GM18517 (cell line): ENCODE data around the gene SUZ12.
"Not testable (repeated sequence)": the region's sequence is repeated elsewhere in the genome, so short reads cannot be mapped to it uniquely, and the experiment has no call there.

Source experiments
- ATAC-seq: cut with Tn5 transposase; IDR thresholded peaks from one replicate; pipeline ENCODE4 v1.9.1; 2021; ENCODE audit warnings: mild to moderate bottlenecking, moderate library complexity; ENCODE audit not compliant: unreplicated experiment

The SUZ12 gene

GRCh38 chr17:32033812-32034211 is 97.0 kb downstream of the SUZ12 start:
- ATAC-seq = not testable (repeated sequence)

DNA sequence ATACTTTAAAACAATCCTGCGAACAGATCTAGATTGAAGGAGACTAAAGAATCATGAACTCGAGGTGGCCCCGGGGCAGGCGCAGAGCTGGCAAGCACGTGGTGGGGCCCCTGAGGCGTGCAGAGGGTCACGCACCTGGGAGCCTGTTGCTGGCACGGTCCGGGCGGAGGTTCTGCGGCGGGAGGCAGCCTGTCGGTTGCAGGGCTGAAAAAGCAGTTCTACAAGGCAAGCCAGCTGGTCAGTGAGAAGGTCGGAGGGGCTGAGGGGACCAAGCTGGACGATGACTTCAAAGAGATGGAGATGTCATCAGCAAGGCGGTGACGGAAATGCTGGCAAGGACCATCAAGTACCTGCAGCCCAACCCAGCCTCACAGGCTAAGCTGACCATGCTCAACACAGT is 103.4 kb downstream of the SUZ12 start:
- not testable (repeated sequence) for ATAC-seq

DNA sequence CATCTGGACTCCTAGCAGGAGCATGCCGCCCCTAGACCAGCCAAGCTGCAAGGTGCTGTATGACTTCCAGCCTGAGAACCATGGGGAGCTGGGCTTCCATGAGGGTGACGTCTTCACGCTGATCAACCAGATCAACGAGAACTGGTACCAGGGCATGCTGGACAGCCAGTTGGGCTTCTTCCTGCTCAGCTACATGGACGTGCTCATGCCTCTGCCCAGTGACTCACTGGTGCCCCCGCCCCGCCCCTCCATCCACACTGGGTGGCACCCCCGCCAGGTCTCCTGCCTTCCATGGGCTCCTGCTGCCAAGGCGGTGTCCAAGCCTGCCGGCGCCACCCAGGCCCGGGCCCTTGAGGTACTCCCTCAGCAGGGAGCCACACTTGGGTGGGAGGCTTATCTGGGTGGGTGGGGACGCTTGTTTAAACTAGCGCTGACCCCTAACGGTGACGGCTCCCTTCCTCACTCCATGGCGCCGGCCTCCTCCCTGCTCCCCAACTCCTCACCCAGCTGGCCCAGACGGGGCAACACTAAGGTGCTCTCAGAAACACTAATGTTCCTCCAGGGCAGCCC is 104.6 kb downstream of the SUZ12 start:
- ATAC-seq = not testable (repeated sequence)

GRCh38 chr17:32042266-32042665 is 105.5 kb downstream of the SUZ12 start:
- not testable (repeated sequence) for ATAC-seq

GRCh38 chr17:32045611-32046010 is 108.8 kb downstream of the SUZ12 start:
- not testable (repeated sequence) for ATAC-seq

- ATAC-seq = not testable (repeated sequence)
Observed at GRCh38 chr17:32047663-32048062, 110.9 kb downstream of the SUZ12 start.
